ENCODE results near the gene GGTA1.
"Not testable (repeated sequence)": the region's sequence is repeated elsewhere in the genome, so short reads cannot be mapped to it uniquely, and the experiment has no call there.

Gene GGTA1

GRCh38 chr9:121439016-121439415, 60.6 kb downstream of the GGTA1 start:
- H3K4me2 ChIP-seq (ENCODE audit: low read length): no peak overlapping the region
- no peaks in the 10 kb centered on the region for H3K9me2 ChIP-seq (ENCODE audit: low read depth, low read length)
- H4K20me1 ChIP-seq (ENCODE audit: insufficient read depth, low read length): no peaks in the 10 kb centered on the region
- no peak overlapping the region for H3K9ac ChIP-seq (ENCODE audit: low read length)
- H2AFZ ChIP-seq (ENCODE audit: low read length): no peak overlapping the region
- no peaks in the 10 kb centered on the region for H3K9me3 ChIP-seq (ENCODE audit: low read length)
- no peaks in the 10 kb centered on the region for H3K36me3 ChIP-seq (ENCODE audit: insufficient read depth, low read length)
- H3F3A ChIP-seq (ENCODE audit: insufficient read depth, low read length): no peaks in the 10 kb centered on the region
- H3K79me2 ChIP-seq (ENCODE audit: insufficient read depth, low read length): no peaks in the 10 kb centered on the region
- H3K4me3 ChIP-seq (ENCODE audit: low read depth, low read length, poor library complexity, severe bottlenecking): no peak overlapping the region
- no peak overlapping the region for H3K27ac ChIP-seq (ENCODE audit: low read depth, low read length, poor library complexity, severe bottlenecking)
- H3K27me3 ChIP-seq (ENCODE audit: insufficient read depth, low read length): no peaks in the 10 kb centered on the region; the same call in 1 of the 2 replicates
- no peaks in the 10 kb centered on the region for H3K4me1 ChIP-seq (ENCODE audit: insufficient read depth, low read length, severe bottlenecking)
- TF ChIP-seq EZH2 (IDR thresholded peaks at IDR 0.05; ENCODE audit: borderline replicate concordance, low read length) (no peak), CTCF (IDR thresholded peaks at IDR 0.05; ENCODE audit: low read length) (no peak)

- Histone ChIP-seq H3F3A (ENCODE audit: insufficient read depth, low read length) (no peaks in the 10 kb centered on the region), H3K36me3 (ENCODE audit: insufficient read depth, low read length) (no peaks in the 10 kb centered on the region), H2AFZ (ENCODE audit: low read length) (no peak overlapping the region), H3K27ac (ENCODE audit: low read depth, low read length, poor library complexity, severe bottlenecking) (no peak overlapping the region), H3K9me3 (ENCODE audit: low read length) (no peaks in the 10 kb centered on the region), H3K79me2 (ENCODE audit: insufficient read depth, low read length) (no peaks in the 10 kb centered on the region), H3K4me3 (ENCODE audit: low read depth, low read length, poor library complexity, severe bottlenecking) (no peak overlapping the region), H3K4me2 (ENCODE audit: low read length) (no peak overlapping the region), H3K4me1 (ENCODE audit: insufficient read depth, low read length, severe bottlenecking) (no peaks in the 10 kb centered on the region), H3K9ac (ENCODE audit: low read length) (no peak overlapping the region), H4K20me1 (ENCODE audit: insufficient read depth, low read length) (no peaks in the 10 kb centered on the region), H3K9me2 (ENCODE audit: low read depth, low read length) (no peaks in the 10 kb centered on the region), H3K27me3 (ENCODE audit: insufficient read depth, low read length) (no peaks in the 10 kb centered on the region; the same call in 1 of the 2 replicates)
- no peak for TF ChIP-seq EZH2 (IDR thresholded peaks at IDR 0.05; ENCODE audit: borderline replicate concordance, low read length)
- no peak for TF ChIP-seq CTCF (IDR thresholded peaks at IDR 0.05; ENCODE audit: low read length)
Measured at GRCh38 chr9:121437891-121438290, 61.8 kb downstream of the GGTA1 start.

GRCh38 chr9:121437046-121437445, 62.6 kb downstream of the GGTA1 start:
- not testable (repeated sequence) for H3K4me2 ChIP-seq (ENCODE audit: low read length); H3K27me3 ChIP-seq (ENCODE audit: insufficient read depth, low read length); H3K79me2 ChIP-seq (ENCODE audit: insufficient read depth, low read length); H3K27ac ChIP-seq (ENCODE audit: low read depth, low read length, poor library complexity, severe bottlenecking); H2AFZ ChIP-seq (ENCODE audit: low read length); H3K4me3 ChIP-seq (ENCODE audit: low read depth, low read length, poor library complexity, severe bottlenecking); H3K9ac ChIP-seq (ENCODE audit: low read length); H4K20me1 ChIP-seq (ENCODE audit: insufficient read depth, low read length); H3K9me3 ChIP-seq (ENCODE audit: low read length); H3K36me3 ChIP-seq (ENCODE audit: insufficient read depth, low read length); H3K9me2 ChIP-seq (ENCODE audit: low read depth, low read length); H3F3A ChIP-seq (ENCODE audit: insufficient read depth, low read length); H3K4me1 ChIP-seq (ENCODE audit: insufficient read depth, low read length, severe bottlenecking)

GRCh38 chr9:121434969-121435368, 64.7 kb downstream of the GGTA1 start:
- no peak overlapping the region for H3K4me2 ChIP-seq (ENCODE audit: low read length)
- H4K20me1 ChIP-seq (ENCODE audit: insufficient read depth, low read length): no peaks in the 10 kb centered on the region
- no peaks in the 10 kb centered on the region for H3K79me2 ChIP-seq (ENCODE audit: insufficient read depth, low read length)
- no peak overlapping the region for H2AFZ ChIP-seq (ENCODE audit: low read length)
- no peak overlapping the region for H3K27ac ChIP-seq (ENCODE audit: low read depth, low read length, poor library complexity, severe bottlenecking)
- no peaks in the 10 kb centered on the region for H3K9me3 ChIP-seq (ENCODE audit: low read length)
- H3K36me3 ChIP-seq (ENCODE audit: insufficient read depth, low read length): no peaks in the 10 kb centered on the region
- H3K9ac ChIP-seq (ENCODE audit: low read length): no peak overlapping the region
- TF ChIP-seq CTCF (IDR thresholded peaks at IDR 0.05; ENCODE audit: low read length) (no peak), EZH2 (IDR thresholded peaks at IDR 0.05; ENCODE audit: borderline replicate concordance, low read length) (no peak)
- H3K4me1 ChIP-seq (ENCODE audit: insufficient read depth, low read length, severe bottlenecking): no peaks in the 10 kb centered on the region
- no peaks in the 10 kb centered on the region for H3K27me3 ChIP-seq (ENCODE audit: insufficient read depth, low read length)
- H3F3A ChIP-seq (ENCODE audit: insufficient read depth, low read length): no peaks in the 10 kb centered on the region
- no peak overlapping the region for H3K4me3 ChIP-seq (ENCODE audit: low read depth, low read length, poor library complexity, severe bottlenecking)
- no peaks in the 10 kb centered on the region for H3K9me2 ChIP-seq (ENCODE audit: low read depth, low read length)

Data from OCI-LY1 (cell line).